KMS-11 (cell line): ENCODE measurements around the gene RAB5B.
A peak's percentile ranks its signal among the peaks of the same experiment; 100 is the strongest.

Source experiments
- H2AFZ ChIP-seq: fragments of 200-600 bp; sonication (generic); 2 replicates; pipeline ENCODE4 v1.6.1; 2016; ENCODE audit warnings: antibody characterized with exemption, mixed run types, low read depth
- H3K27ac ChIP-seq: fragments of 200-600 bp; sonication (generic); 2 replicates; pipeline ENCODE4 v1.6.1; 2016; ENCODE audit warnings: mild to moderate bottlenecking, mixed run types
- H3K27me3 ChIP-seq: fragments of 200-600 bp; sonication (generic); 2 replicates; pipeline ENCODE4 v1.6.1; 2017; ENCODE audit warnings: mild to moderate bottlenecking, low read depth, mixed run types, moderate library complexity; ENCODE audit not compliant: insufficient read depth
- H3K36me3 ChIP-seq: fragments of 200-600 bp; sonication (generic); 2 replicates; pipeline ENCODE4 v1.6.1; 2017; ENCODE audit warnings: mild to moderate bottlenecking, mixed run types; ENCODE audit not compliant: insufficient read depth
- H3K4me1 ChIP-seq: fragments of 200-600 bp; sonication (generic); 2 replicates; pipeline ENCODE4 v1.6.1; 2016; ENCODE audit warnings: mild to moderate bottlenecking, low read depth, mixed run types; ENCODE audit not compliant: poor library complexity, severe bottlenecking
- H3K4me2 ChIP-seq: fragments of 200-600 bp; sonication (generic); 2 replicates; pipeline ENCODE4 v1.7.0; 2016; ENCODE audit warnings: mild to moderate bottlenecking, mixed run types
- H3K4me3 ChIP-seq: fragments of 200-600 bp; sonication (generic); IDR thresholded peaks from 2 replicates; pipeline ENCODE4 v1.6.1; 2017; ENCODE audit warnings: low read depth, low read length, mixed read lengths; ENCODE audit not compliant: insufficient read depth
- H3K79me2 ChIP-seq: fragments of 200-600 bp; sonication (generic); 2 replicates; pipeline ENCODE4 v1.6.1; 2016; ENCODE audit warnings: low read depth, mixed run types; ENCODE audit not compliant: insufficient read depth
- H3K9ac ChIP-seq: fragments of 200-600 bp; sonication (generic); 2 replicates; pipeline ENCODE4 v1.6.1; 2016; ENCODE audit warnings: mild to moderate bottlenecking, mixed run types
- H4K20me1 ChIP-seq: fragments of 200-600 bp; sonication (generic); 2 replicates; pipeline ENCODE4 v1.6.1; 2016; ENCODE audit warnings: mild to moderate bottlenecking, mixed run types; ENCODE audit not compliant: insufficient read depth
- CTCF ChIP-seq: fragments of 200-600 bp; sonication (generic); conservative IDR thresholded peaks from 2 replicates; pipeline ENCODE4 v1.6.1; 2017; ENCODE audit warnings: low read depth, mild to moderate bottlenecking, antibody characterized with exemption, low read length, moderate library complexity, mixed read lengths

The RAB5B gene

GRCh38 chr12:55993230-55993853 lies 19.5 kb downstream of the RAB5B start:
- no peaks in the 10 kb centered on the region for H3K79me2 ChIP-seq
- TF ChIP-seq CTCF: no peak
- H3K4me1 ChIP-seq: peaks cover 8% of the 10 kb centered on the region
- no peak overlapping the region for H3K9ac ChIP-seq
- peaks cover 12% of the 10 kb centered on the region; the same call in 1 of the 2 replicates for H3K36me3 ChIP-seq
- no peak overlapping the region for H3K27ac ChIP-seq
- H4K20me1 ChIP-seq: no peaks in the 10 kb centered on the region
- no peak overlapping the region for H3K4me2 ChIP-seq
- H3K4me3 ChIP-seq: no peak overlapping the region
- H2AFZ ChIP-seq: no peak overlapping the region
- no peaks in the 10 kb centered on the region for H3K27me3 ChIP-seq

GRCh38 chr12:55995366-55995765 lies 21.5 kb downstream of the RAB5B start:
- H4K20me1 ChIP-seq: no peaks in the 10 kb centered on the region
- no peaks in the 10 kb centered on the region for H3K79me2 ChIP-seq
- H3K9ac ChIP-seq: no peak overlapping the region
- H3K4me1 ChIP-seq: peaks cover 8% of the 10 kb centered on the region
- no peak overlapping the region for H3K4me3 ChIP-seq
- no peak overlapping the region for H2AFZ ChIP-seq
- H3K4me2 ChIP-seq: no peak overlapping the region
- no peak for TF ChIP-seq CTCF
- no peak overlapping the region for H3K27ac ChIP-seq
- H3K27me3 ChIP-seq: no peaks in the 10 kb centered on the region
- H3K36me3 ChIP-seq: peaks cover 7% of the 10 kb centered on the region; the same call in 1 of the 2 replicates

- H3K27me3 ChIP-seq: no peaks in the 10 kb centered on the region
- H3K4me2 ChIP-seq: peak overlapping the region; percentile 77
- H3K4me3 ChIP-seq: peak overlapping the region; percentile 61
Measured at GRCh38 chr12:55996201-55996714, 22.4 kb downstream of the RAB5B start.

More at GRCh38 chr12:55996201-55996714, 22.4 kb downstream of the RAB5B start:
- Histone ChIP-seq H3K27ac (peak overlapping the region; percentile 0; the same call in 1 of the 2 replicates), H3K36me3 (peaks cover 7% of the 10 kb centered on the region; the same call in 1 of the 2 replicates), H3K9ac (peak overlapping the region; percentile 8; the same call in 1 of the 2 replicates), H3K79me2 (no peaks in the 10 kb centered on the region), H4K20me1 (no peaks in the 10 kb centered on the region), H3K4me1 (peaks cover 8% of the 10 kb centered on the region), H2AFZ (peak overlapping the region; percentile 65)
- peak; percentile 100 for TF ChIP-seq CTCF
